CD4-positive, alpha-beta T cell treated with Interleukin-1 beta for 1 hour (primary cell): ENCODE data around the gene MXD3.
"Not testable (repeated sequence)": the region's sequence is repeated elsewhere in the genome, so short reads cannot be mapped to it uniquely, and the experiment has no call there.

Experiments used
- DNase-seq, 2 donors: peaks; one replicate each; pipeline ENCODE4 v3.0.0-alpha.2; 2020 to 2022

The MXD3 gene

GRCh38 chr5:177317959-177318377 is 6.3 kb upstream of the MXD3 start:
- DNase-seq: peak; percentile 78 to 80

GRCh38 chr5:177316005-177316404 is 4.3 kb upstream of the MXD3 start:
- DNase-seq: no peak

- DNase-seq: no peak
Observed at GRCh38 chr5:177315411-177315810, 3.7 kb upstream of the MXD3 start.

GRCh38 chr5:177314376-177315342 is 3.0 kb upstream of the MXD3 start:
- no peak for DNase-seq

- no peak for DNase-seq
Observed at GRCh38 chr5:177313561-177314259, 2.0 kb upstream of the MXD3 start.

- no peak for DNase-seq
Observed at GRCh38 chr5:177312649-177313181, 1.0 kb upstream of the MXD3 start.

GRCh38 chr5:177311392-177311722 is 341 bp downstream of the MXD3 start:
- DNase-seq: no peak

- DNase-seq: peak in 1 of 2 donors; percentile 58
Observed at GRCh38 chr5:177310757-177311391, 824 bp downstream of the MXD3 start.

GRCh38 chr5:177310332-177310731 is 1.4 kb downstream of the MXD3 start:
- no peak for DNase-seq

GRCh38 chr5:177309351-177310191 is 2.1 kb downstream of the MXD3 start:
- DNase-seq: peak; percentile 73 to 77

- no peak for DNase-seq
Observed at GRCh38 chr5:177308740-177309139, 3.0 kb downstream of the MXD3 start.

GRCh38 chr5:177307544-177308363 is 3.9 kb downstream of the MXD3 start:
- no peak for DNase-seq

GRCh38 chr5:177306674-177307543 is 4.8 kb downstream of the MXD3 start:
- peak in 1 of 2 donors; percentile 69 for DNase-seq

- DNase-seq: not testable (repeated sequence)
Observed at GRCh38 chr5:177306103-177306640, 5.5 kb downstream of the MXD3 start.

- no peak for DNase-seq
Observed at GRCh38 chr5:177304392-177305119, 7.1 kb downstream of the MXD3 start.

GRCh38 chr5:177303925-177304391 is 7.7 kb downstream of the MXD3 start:
- no peak for DNase-seq

- peak; percentile 87 to 88 for DNase-seq
Observed at GRCh38 chr5:177303121-177303924, 8.4 kb downstream of the MXD3 start, which contains the start of the genes PRELID1 and RAB24. Gene PRELID1, plus strand, starts transcription at chr5:177303799. Its CDS starts 187 bp downstream, at chr5:177303986. Gene RAB24, minus strand, starts transcription at chr5:177303719. Its CDS starts 431 bp downstream, at chr5:177303288.
